Activated CD4-positive, alpha-beta T cell treated with anti-CD3 and anti-CD28 coated beads for 36 hours (primary cell): Measurements from ENCODE around the gene TNFRSF21. TPM values are rescaled to one million over a fixed set of nuclear protein-coding genes. Genes with fewer than 3 reads are reported as not detected.

Experiments
- ATAC-seq: fragments of 200-7000 bp; cut with Tn5 transposase; one replicate; pipeline ENCODE4 v1.10.0; 2021; ENCODE audit warnings: mild to moderate bottlenecking, moderate library complexity
- CTCF ChIA-PET: fragments of 350-600 bp; sonication (Branson Sonifier 250); formaldehyde crosslinking; loops from one replicate; lab custom pipeline; 2021; ENCODE audit warnings: antibody characterized with exemption; lab: Charles Lee
- POLR2A ChIA-PET: fragments of 350-600 bp; sonication (Branson Sonifier 250); formaldehyde crosslinking; loops from one replicate; lab custom pipeline; 2021; ENCODE audit warnings: antibody characterized with exemption, inconsistent platforms; lab: Charles Lee
- DNase-seq: peaks from one replicate; pipeline ENCODE4 v3.0.0-alpha.2; 2020
- H3K27ac Mint-ChIP-seq: one replicate; pipeline ENCODE4 v1.8.0; 2021; ENCODE audit warnings: mixed read lengths
- H3K27me3 Mint-ChIP-seq: one replicate; pipeline ENCODE4 v1.8.0; 2021; ENCODE audit warnings: mixed read lengths
- H3K36me3 Mint-ChIP-seq: one replicate; pipeline ENCODE4 v1.8.0; 2021; ENCODE audit warnings: low read depth, mixed read lengths
- H3K4me1 Mint-ChIP-seq: one replicate; pipeline ENCODE4 v1.8.0; 2021; ENCODE audit warnings: mixed read lengths
- H3K4me3 Mint-ChIP-seq: one replicate; pipeline ENCODE4 v1.8.0; 2021; ENCODE audit warnings: mild to moderate bottlenecking, moderate library complexity, mixed read lengths
- H3K9me3 Mint-ChIP-seq: one replicate; pipeline ENCODE4 v1.8.0; 2021; ENCODE audit warnings: low read depth, mixed read lengths
- intact Hi-C, 2 experiments: fragments of 100-400 bp; cut with DNase I in 1 of 2; cut with micrococcal nuclease in 1 of 2; formaldehyde crosslinking; loops; one replicate each; pipeline versions ENCODE4 v1.14.2 to v1.15.1; 2022 to 2024; cut with DNase I, micrococcal nuclease
- total RNA-seq, 2 experiments: library from RNA; stranded (reverse); gene quantifications; one replicate each; pipeline ENCODE4 v1.2.3, GENCODE V29; 2021

Gene TNFRSF21
- total RNA-seq, 2 experiments from 2014 or later, result 2.6 to 2.8 TPM

DNA sequence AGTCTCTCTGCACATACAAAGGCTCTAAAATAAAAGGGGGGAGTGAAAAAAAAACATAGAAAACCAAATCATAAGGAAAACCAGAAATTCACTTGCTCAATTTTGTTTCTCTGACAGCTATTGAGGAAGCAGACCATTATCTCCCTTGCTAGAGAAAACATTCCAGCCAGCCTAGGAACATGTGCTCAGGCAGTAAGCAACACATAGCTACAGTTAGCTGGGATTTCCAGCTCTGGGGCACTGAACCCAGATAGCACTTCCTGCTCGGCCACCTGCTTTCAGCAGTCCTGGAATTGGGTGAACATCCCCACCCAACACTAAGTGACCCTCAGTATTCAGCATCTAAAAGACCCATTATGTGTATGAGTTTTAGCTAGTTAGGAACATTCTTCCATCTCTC lies 61.3 kb downstream of the TNFRSF21 start:
- no peak overlapping the region for H3K27ac Mint-ChIP-seq
- intact Hi-C loops, result no loop called here
- ChIA-PET POLR2A (no interaction called here), CTCF (no interaction called here)
- no peak overlapping the region for H3K4me3 Mint-ChIP-seq
- H3K36me3 Mint-ChIP-seq, result no peaks in the 10 kb centered on the region
- DNase-seq (no peak), ATAC-seq (no peak)
- H3K4me1 Mint-ChIP-seq, result peaks cover 34% of the 10 kb centered on the region
- no peaks in the 10 kb centered on the region for H3K9me3 Mint-ChIP-seq
- no peaks in the 10 kb centered on the region for H3K27me3 Mint-ChIP-seq

DNA sequence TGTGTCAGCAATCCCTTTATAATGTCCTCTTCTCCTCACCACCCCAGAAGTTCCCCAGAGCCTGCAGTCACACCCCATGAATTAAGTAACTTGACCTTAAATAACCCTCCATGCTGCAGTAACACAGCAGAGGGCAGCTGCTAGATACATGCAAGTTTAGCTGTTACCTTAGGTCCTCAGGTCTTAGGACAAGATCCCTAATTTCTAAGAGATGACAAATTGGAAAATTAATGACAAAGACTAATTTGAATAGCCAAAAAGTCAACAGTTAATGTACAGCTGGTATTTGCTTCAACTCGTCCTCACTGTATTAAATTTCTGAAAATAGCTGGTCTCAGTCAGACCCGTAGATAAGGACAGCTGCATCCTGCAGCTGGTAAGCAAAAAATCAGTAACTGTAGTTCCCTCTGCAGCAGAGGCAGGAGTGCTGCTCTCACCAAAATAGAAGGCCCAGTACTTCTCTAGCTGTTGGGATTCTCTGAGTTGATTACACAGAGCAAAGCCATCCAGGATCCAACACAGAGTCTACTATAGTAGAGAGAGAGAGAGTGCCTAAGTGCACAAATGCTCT lies 62.4 kb downstream of the TNFRSF21 start:
- CTCF ChIA-PET, result interaction anchor here (0.6 kb wide), 1 partner anchor 1169 kb away, joined by 5 read pairs; no protein-coding TSS in a partner anchor

DNA sequence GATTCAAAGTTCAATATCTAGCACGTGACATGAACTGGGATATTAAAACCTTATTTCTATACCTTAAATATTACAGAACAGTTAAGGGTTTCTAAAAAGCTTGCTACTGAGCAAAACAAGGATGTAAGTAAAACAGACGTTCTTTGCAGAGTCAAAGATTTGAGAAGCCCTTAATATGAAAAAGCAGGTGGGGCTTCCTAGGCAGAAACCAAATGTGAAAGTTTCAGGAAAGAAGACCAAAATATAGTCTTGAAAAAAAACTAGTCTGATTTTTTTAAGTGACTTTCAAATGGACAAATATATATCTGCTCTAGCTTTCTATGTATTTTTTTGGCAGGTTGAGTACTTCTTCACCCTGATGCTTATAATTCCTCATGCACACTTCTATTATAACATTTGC lies 63.2 kb downstream of the TNFRSF21 start:
- Mint-ChIP-seq H3K36me3 (no peaks in the 10 kb centered on the region), H3K4me3 (no peak overlapping the region), H3K9me3 (no peaks in the 10 kb centered on the region), H3K4me1 (peaks cover 40% of the 10 kb centered on the region), H3K27me3 (no peaks in the 10 kb centered on the region), H3K27ac (no peak overlapping the region)
- ChIA-PET POLR2A (no interaction called here), CTCF (no interaction called here)
- no peak for DNase-seq
- no peak for ATAC-seq
- intact Hi-C loops, result no loop called here

More for the DNA sequence above, 62.4 kb downstream of the TNFRSF21 start:
- H3K9me3 Mint-ChIP-seq, result no peaks in the 10 kb centered on the region
- POLR2A ChIA-PET, result no interaction called here
- H3K27me3 Mint-ChIP-seq, result no peaks in the 10 kb centered on the region
- ATAC-seq (no peak), DNase-seq (no peak)
- intact Hi-C loops, result no loop called here
- H3K4me3 Mint-ChIP-seq, result no peak overlapping the region
- peaks cover 37% of the 10 kb centered on the region for H3K4me1 Mint-ChIP-seq
- no peak overlapping the region for H3K27ac Mint-ChIP-seq
- H3K36me3 Mint-ChIP-seq, result no peaks in the 10 kb centered on the region

DNA sequence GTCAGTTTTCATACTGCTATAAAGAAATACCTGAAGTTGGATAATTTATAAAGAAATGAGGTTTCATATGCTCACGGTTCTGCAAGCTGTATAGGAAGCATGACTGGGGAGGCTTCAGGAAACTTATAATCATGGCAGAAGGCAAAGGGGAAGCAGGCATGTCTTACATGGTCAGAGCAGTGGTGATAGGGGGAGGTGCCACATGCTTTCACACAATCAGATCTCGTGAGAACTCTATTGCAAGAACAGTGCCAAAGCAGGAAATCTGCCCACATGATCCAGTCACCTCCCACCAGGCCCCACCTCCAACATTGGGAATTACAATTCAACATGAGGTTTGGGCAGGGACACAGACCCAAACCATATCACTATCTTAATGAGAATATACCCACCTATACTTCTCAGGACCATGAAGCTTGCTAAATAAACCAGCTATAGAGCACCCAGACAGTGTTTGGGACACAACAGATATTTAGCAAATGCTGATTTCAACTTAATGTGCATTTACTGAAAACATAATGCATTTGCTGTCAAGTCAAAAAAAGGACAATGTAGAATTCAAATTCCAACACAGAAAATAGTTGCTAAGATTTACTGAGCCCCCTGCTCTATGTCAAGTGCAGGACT lies 63.8 kb downstream of the TNFRSF21 start:
- CTCF ChIA-PET, result no interaction called here

DNA sequence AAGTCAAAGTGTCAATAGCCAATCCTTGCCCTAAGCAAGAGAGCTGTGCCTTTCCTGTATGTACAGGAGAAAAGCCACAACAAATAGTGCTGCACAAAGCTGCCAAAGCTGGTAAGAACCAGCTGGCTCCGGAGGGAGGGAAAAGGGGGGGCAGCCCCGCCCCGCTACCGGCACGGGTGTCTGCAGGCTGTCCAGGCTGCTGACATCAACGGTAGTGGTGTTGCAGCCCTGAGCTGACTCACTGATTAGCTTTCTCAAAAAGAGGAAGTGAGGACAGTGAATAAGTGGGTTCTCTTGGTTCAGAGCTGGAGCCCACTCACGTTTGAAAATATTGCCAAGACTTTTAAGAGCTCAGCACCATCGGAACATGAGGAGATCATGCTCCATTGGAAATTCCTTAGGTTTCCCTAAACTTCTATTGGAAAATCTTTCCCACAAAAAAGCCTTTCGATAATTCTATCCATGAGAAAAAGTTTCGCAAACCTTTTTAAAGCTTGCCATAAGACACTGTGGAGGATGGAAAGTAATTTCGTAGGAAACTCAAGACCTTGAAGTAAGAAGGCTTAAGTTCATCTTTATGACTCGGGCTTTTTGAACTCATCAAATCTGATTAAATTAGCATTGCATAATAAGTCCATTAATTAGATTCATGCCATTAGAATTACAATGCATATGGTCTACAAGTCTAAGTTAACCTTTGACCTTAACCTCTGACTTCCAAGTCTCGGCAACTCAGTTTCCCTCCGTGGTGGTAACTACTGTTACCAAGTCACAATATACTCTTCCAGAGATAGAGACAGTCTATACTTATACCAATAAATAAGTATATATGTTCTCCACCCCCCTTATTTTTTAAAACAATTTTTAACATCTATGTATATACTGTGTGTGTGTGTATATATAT lies 67.0 kb downstream of the TNFRSF21 start:
- peak; percentile 77 for DNase-seq
- Mint-ChIP-seq H3K4me1 (peaks cover 38% of the 10 kb centered on the region), H3K27ac (no peak overlapping the region), H3K36me3 (no peaks in the 10 kb centered on the region), H3K4me3 (no peak overlapping the region), H3K27me3 (no peaks in the 10 kb centered on the region), H3K9me3 (no peaks in the 10 kb centered on the region)
- CTCF ChIA-PET, result interaction anchor here (0.6 to 0.7 kb wide), 2 partner anchors 50 to 140 kb away, joined by 3 read pairs; no protein-coding TSS in a partner anchor
- POLR2A ChIA-PET, result no interaction called here
- intact Hi-C loops, result loop anchor here in 1 of 2 experiments (2.0 kb wide), 1 partner anchor 66 kb away; the partner anchor contains the start of gene TNFRSF21
- peak; percentile 93 for ATAC-seq

More for the DNA sequence above, 63.8 kb downstream of the TNFRSF21 start:
- DNase-seq, result no peak
- Mint-ChIP-seq H3K36me3 (no peaks in the 10 kb centered on the region), H3K9me3 (no peaks in the 10 kb centered on the region), H3K27me3 (no peaks in the 10 kb centered on the region), H3K4me1 (peaks cover 38% of the 10 kb centered on the region), H3K27ac (no peak overlapping the region), H3K4me3 (no peak overlapping the region)
- ATAC-seq, result no peak
- POLR2A ChIA-PET, result no interaction called here
- intact Hi-C loops, result no loop called here

DNA sequence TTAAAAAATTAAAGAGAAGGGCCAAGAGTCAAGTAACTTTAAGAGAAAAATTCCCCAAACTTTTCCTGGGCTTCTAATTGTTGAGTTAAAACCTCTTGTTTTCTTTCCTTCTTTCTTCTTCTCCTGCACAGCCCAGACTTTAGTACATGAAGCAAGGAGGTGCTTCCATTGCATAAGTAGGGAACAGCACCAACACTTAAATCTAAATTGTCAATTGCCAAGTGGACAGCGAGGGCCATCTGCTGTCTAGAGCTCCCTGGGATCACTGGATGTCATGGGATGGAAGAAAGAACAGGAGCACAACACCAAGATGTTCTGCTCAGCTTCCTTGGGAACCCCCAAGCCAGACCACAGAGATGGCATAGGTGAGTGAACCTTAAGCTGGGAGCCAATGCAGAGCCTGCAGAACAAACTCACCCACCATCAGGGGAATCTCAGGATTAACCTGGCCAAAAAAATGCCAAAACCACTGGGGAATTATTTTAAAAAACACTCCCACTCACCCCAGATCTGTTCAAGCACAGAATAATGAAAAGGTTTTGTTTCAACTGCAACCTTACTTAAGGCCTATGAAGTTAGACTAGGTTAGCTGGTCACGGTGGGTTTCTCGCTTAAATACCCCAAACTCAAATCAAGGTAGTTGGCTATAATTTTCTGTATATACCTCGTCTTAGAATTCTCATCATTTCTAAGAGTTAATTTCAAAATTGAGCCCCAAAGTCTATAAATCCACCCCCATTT lies 67.8 kb downstream of the TNFRSF21 start:
- no peaks in the 10 kb centered on the region for H3K9me3 Mint-ChIP-seq
- ChIA-PET POLR2A (no interaction called here), CTCF (interaction anchor here (0.7 kb wide), 1 partner anchor 49 kb away, joined by 3 read pairs; no protein-coding TSS in a partner anchor)
- no peaks in the 10 kb centered on the region for H3K27me3 Mint-ChIP-seq
- H3K4me3 Mint-ChIP-seq, result no peak overlapping the region
- ATAC-seq (no peak), DNase-seq (no peak)
- intact Hi-C loops, result loop anchor here in 1 of 2 experiments (2.0 kb wide), 1 partner anchor 67 kb away; the partner anchor contains the start of gene TNFRSF21
- H3K36me3 Mint-ChIP-seq, result no peaks in the 10 kb centered on the region
- H3K4me1 Mint-ChIP-seq, result peaks cover 34% of the 10 kb centered on the region
- no peak overlapping the region for H3K27ac Mint-ChIP-seq

DNA sequence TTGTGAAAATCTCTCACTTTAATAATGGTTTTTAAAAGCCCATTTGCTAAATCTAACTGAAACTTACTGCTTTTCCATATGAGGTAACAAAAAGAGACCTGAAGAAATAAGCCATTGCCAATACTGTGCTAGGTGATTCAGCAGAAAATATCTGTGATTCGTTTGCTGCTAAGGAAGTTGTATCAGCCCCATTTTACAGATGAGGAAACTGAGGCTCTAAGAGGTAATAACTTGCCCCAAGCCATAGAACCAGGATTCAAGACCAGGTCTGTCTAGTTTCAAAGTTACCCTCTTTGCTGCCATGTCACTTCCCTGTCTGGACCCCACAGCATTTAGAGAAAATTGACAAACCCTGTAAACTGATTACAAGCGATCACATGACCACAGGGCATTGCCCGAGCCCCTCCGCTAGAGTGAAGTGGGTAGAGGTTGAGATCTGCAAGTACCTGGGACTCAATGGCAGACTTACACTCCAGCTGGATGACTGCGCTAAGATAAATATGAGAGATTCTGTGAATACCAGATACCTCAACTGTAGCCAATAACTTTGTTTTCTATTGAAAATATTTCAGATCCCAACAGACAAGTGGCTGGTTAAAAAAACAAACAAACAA lies 69.3 kb downstream of the TNFRSF21 start:
- no peaks in the 10 kb centered on the region for H3K9me3 Mint-ChIP-seq
- no peak overlapping the region for H3K4me3 Mint-ChIP-seq
- DNase-seq, result no peak
- ChIA-PET POLR2A (no interaction called here), CTCF (no interaction called here)
- no peak for ATAC-seq
- H3K4me1 Mint-ChIP-seq, result peaks cover 24% of the 10 kb centered on the region
- H3K27me3 Mint-ChIP-seq, result no peaks in the 10 kb centered on the region
- H3K36me3 Mint-ChIP-seq, result no peaks in the 10 kb centered on the region
- intact Hi-C loops, result no loop called here
- H3K27ac Mint-ChIP-seq, result no peak overlapping the region

DNA sequence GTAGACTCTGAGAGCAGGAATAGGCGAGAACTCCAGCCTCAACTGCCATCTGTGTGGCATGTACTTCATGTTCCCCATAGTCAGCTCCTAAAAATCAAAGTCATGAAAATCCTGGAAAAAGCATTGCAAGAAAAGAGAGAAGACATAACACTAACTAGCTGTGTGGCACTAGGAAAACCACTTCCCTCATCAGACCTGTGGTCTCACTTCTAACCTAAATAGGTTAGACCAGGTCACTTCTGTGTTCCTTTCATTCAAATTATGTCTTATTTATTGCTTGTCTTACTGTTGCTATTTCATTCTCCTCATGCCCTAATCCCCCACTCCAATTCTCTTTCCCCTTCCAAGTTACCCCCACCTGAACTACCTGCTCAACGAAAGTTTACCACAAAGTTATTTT lies 70.2 kb downstream of the TNFRSF21 start:
- peaks cover 22% of the 10 kb centered on the region for H3K4me1 Mint-ChIP-seq
- no peak overlapping the region for H3K4me3 Mint-ChIP-seq
- DNase-seq (no peak), ATAC-seq (no peak)
- intact Hi-C loops, result no loop called here
- ChIA-PET POLR2A (no interaction called here), CTCF (no interaction called here)
- H3K9me3 Mint-ChIP-seq, result no peaks in the 10 kb centered on the region
- no peaks in the 10 kb centered on the region for H3K36me3 Mint-ChIP-seq
- H3K27ac Mint-ChIP-seq, result no peak overlapping the region
- H3K27me3 Mint-ChIP-seq, result no peaks in the 10 kb centered on the region

DNA sequence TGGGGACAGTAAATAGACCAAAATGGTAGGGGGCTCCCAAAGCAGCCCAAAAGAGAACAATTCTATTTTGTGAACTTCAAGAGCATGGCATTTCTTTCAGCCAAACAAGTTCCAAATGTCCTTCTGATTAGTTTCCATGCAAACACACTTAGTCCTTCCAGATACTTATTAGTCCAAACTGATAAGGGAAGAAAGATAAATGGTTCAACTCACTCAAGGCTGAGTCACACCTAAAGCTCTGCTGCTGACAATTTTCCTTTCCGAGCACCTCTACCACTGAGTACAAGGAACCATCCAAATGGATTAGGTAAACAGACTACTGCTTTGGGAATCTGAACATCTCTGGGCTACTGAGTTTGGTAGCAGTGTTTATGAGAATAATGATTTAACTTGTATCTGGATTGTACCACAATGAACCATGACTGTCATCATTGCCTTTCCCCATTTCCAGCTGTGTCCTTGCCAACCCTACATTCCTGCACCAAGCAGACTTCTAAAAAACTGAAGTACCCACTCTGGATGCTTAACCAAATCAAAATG lies 71.2 kb downstream of the TNFRSF21 start:
- intact Hi-C loops, result no loop called here
- Mint-ChIP-seq H3K9me3 (no peaks in the 10 kb centered on the region), H3K4me1 (peaks cover 17% of the 10 kb centered on the region), H3K27me3 (no peaks in the 10 kb centered on the region), H3K36me3 (no peaks in the 10 kb centered on the region), H3K27ac (no peak overlapping the region), H3K4me3 (no peak overlapping the region)
- ChIA-PET CTCF (no interaction called here), POLR2A (no interaction called here)
- DNase-seq (no peak), ATAC-seq (no peak)

DNA sequence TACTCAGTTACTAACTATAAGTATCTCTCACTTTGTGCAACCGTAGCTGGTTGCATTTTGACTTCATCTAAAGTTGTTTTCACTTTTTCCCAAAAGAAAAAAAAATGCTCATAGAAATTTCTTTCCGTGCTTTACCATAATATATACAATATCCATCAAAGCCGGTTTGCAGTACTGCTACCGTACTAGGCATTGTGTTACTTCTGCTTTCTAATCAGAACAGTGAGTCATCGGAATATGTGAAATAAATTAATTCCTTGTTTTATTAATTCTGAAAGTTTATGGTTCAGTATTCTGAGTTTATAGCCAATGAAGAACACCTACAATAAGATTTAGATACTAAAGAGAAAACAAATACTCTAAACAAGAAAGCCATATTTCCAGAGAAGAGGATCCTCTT lies 72.5 kb downstream of the TNFRSF21 start:
- DNase-seq (no peak), ATAC-seq (no peak)
- H3K36me3 Mint-ChIP-seq, result no peaks in the 10 kb centered on the region
- intact Hi-C loops, result no loop called here
- POLR2A ChIA-PET, result no interaction called here
- CTCF ChIA-PET, result no interaction called here
- H3K27me3 Mint-ChIP-seq, result no peaks in the 10 kb centered on the region
- H3K9me3 Mint-ChIP-seq, result no peaks in the 10 kb centered on the region
- H3K4me3 Mint-ChIP-seq, result no peak overlapping the region
- H3K4me1 Mint-ChIP-seq, result peaks cover 6% of the 10 kb centered on the region
- H3K27ac Mint-ChIP-seq, result no peak overlapping the region
